SK-N-SH (cell line): Measurements from ENCODE around the gene LPO. TPM values are rescaled to one million over a fixed set of nuclear protein-coding genes. Genes with fewer than 3 reads are reported as not detected.

Source experiments
- CTCF ChIA-PET: fragments of 300-600, 350-600 bp; formaldehyde crosslinking; extraction: SDS; loops from one replicate; lab custom pipeline; 2021; lab: Yijun Ruan, JAX
- POLR2A ChIA-PET: fragments of 350-600 bp; sonication (Branson Sonifier 250); formaldehyde crosslinking; extraction: SDS; loops from one replicate; lab custom pipeline; 2020; ENCODE audit warnings: antibody characterized with exemption, inconsistent platforms; lab: Yijun Ruan, JAX
- DNase-seq: peaks from one replicate; pipeline ENCODE4 v3.0.0; 2012
- H2AFZ ChIP-seq: fragments of 200-600 bp; sonication (generic); 2 replicates; pipeline ENCODE4 v1.8.1; 2016; ENCODE audit warnings: antibody characterized with exemption, mild to moderate bottlenecking, low read depth
- H3F3A ChIP-seq: fragments of 200-600 bp; sonication (generic); replicated peaks from 2 replicates; pipeline ENCODE3; 2016; ENCODE audit warnings: antibody characterized with exemption, mild to moderate bottlenecking; ENCODE audit not compliant: insufficient read depth
- H3K27ac ChIP-seq, 2 experiments: fragments of 200-500 bp in 1 of 2; fragments of 200-600 bp in 1 of 2; sonication (Bioruptor generic) in 1 of 2; sonication (generic), shearing (Covaris generic) in 1 of 2; 2 replicates each; pipeline versions ENCODE4 v1.5.1 to v1.6.1; 2014 to 2016; ENCODE audit warnings: low read depth in 2 of 2, inconsistent platforms in 1 of 2, low read length in 1 of 2, mild to moderate bottlenecking in 1 of 2, mixed read lengths in 1 of 2
- H3K27me3 ChIP-seq: fragments of 200-600 bp; sonication (generic), shearing (Covaris generic); 2 replicates; pipeline ENCODE4 v1.6.1; 2016; ENCODE audit warnings: mixed run types; ENCODE audit not compliant: insufficient read depth
- H3K36me3 ChIP-seq, 2 experiments: fragments of 200-500 bp in 1 of 2; fragments of 200-600 bp in 1 of 2; sonication (Bioruptor generic) in 1 of 2; sonication (generic) in 1 of 2; replicated peaks in 1 of 2; 2 replicates each; pipeline versions ENCODE3 to v1.5.1; 2014 to 2016; ENCODE audit warnings: low read length in 1 of 2, mild to moderate bottlenecking in 1 of 2; ENCODE audit not compliant: insufficient read depth in 2 of 2, control insufficient read depth in 1 of 2
- H3K4me1 ChIP-seq, 2 experiments: fragments of 200-500 bp in 1 of 2; fragments of 200-600 bp in 1 of 2; sonication (Bioruptor generic) in 1 of 2; sonication (generic), shearing (Covaris generic) in 1 of 2; 2 replicates each; pipeline versions ENCODE4 v1.5.1 to v1.6.1; 2014 to 2016; ENCODE audit warnings: low read depth in 1 of 2, low read length in 1 of 2, mixed run types in 1 of 2; ENCODE audit not compliant: insufficient read depth in 2 of 2, control insufficient read depth in 1 of 2
- H3K4me2 ChIP-seq: fragments of 200-600 bp; sonication (generic), shearing (Covaris generic); 2 replicates; pipeline ENCODE4 v1.6.1; 2017; ENCODE audit warnings: mixed run types
- H3K4me3 ChIP-seq, 2 experiments: fragments of 200-500 bp in 1 of 2; fragments of 200-600 bp in 1 of 2; sonication (Bioruptor generic) in 1 of 2; sonication (generic), shearing (Covaris generic) in 1 of 2; 2 replicates each; pipeline versions ENCODE4 v1.5.1 to v1.8.1; 2014 to 2016; ENCODE audit warnings: low read depth in 2 of 2, inconsistent platforms in 1 of 2, low read length in 1 of 2, mild to moderate bottlenecking in 1 of 2, mixed read lengths in 1 of 2, moderate library complexity in 1 of 2
- H3K79me2 ChIP-seq: fragments of 200-600 bp; sonication (generic); 2 replicates; pipeline ENCODE4 v1.8.1; 2017; ENCODE audit warnings: mild to moderate bottlenecking; ENCODE audit not compliant: insufficient read depth
- H3K9ac ChIP-seq: fragments of 200-600 bp; sonication (generic); 2 replicates; pipeline ENCODE4 v1.6.1; 2017; ENCODE audit warnings: mixed run types
- H3K9me2 ChIP-seq: fragments of 200-600 bp; sonication (generic); 2 replicates; pipeline ENCODE4 v1.6.1; 2017; ENCODE audit warnings: mixed run types
- H3K9me3 ChIP-seq: fragments of 200-600 bp; sonication (generic); 2 replicates; pipeline ENCODE4 v1.6.1; 2017; ENCODE audit warnings: mixed run types, mild to moderate bottlenecking, moderate library complexity
- H4K20me1 ChIP-seq: fragments of 200-600 bp; sonication (generic); 2 replicates; pipeline ENCODE4 v1.6.1; 2017; ENCODE audit warnings: mild to moderate bottlenecking, mixed run types; ENCODE audit not compliant: insufficient read depth
- MXI1 ChIP-seq: IDR thresholded peaks from 2 replicates; pipeline ENCODE4 v1.6.1; 2012; ENCODE audit warnings: mild to moderate bottlenecking, low read depth, low read length, improper control_type of control experiment
- NFIC ChIP-seq: IDR thresholded peaks from 2 replicates; pipeline ENCODE4 v1.4.0; 2012; ENCODE audit warnings: borderline replicate concordance
- RFX5 ChIP-seq: IDR thresholded peaks from 2 replicates; pipeline ENCODE4 v1.6.1; 2012; ENCODE audit warnings: mild to moderate bottlenecking, improper control_type of control experiment, low read length
- SIN3A ChIP-seq: IDR thresholded peaks from 2 replicates; pipeline ENCODE4 v1.6.1; 2012; ENCODE audit warnings: low read depth, mild to moderate bottlenecking, low read length, moderate library complexity, borderline replicate concordance
- TCF12 ChIP-seq: IDR thresholded peaks from 2 replicates; pipeline ENCODE4 v1.4.0; 2012
- TEAD4 ChIP-seq: IDR thresholded peaks from 2 replicates; pipeline ENCODE4 v1.4.0; 2012; ENCODE audit warnings: mild to moderate bottlenecking, borderline replicate concordance; ENCODE audit not compliant: insufficient read depth
- WGBS: methylation state at CpG from one replicate; pipeline ENCODE4 v1.1.6; 2017; ENCODE audit warnings: low lambda C conversion rate; 5-methylcytosine and 5-hydroxymethylcytosine counted together
- polyA plus RNA-seq, 3 experiments: library from polyadenylated mRNA; depleted of rRNA; stranded (reverse); fragments of >200 nt; gene quantifications; 2 replicates each; pipeline ENCODE4 v1.2.3, GENCODE V29; 2012
- TF ChIP-seq, protein P1 (sequence below): IDR thresholded peaks from 2 replicates; pipeline ENCODE4 v1.4.0; 2012; ENCODE audit warnings: low read depth, borderline replicate concordance
- TF ChIP-seq, protein P2 (sequence below): fragments of 150-350 bp; IDR thresholded peaks from 2 replicates; pipeline ENCODE4 v1.6.1; 2016; ENCODE audit warnings: mild to moderate bottlenecking, low read depth, low read length
- TF ChIP-seq, protein P3 (sequence below): IDR thresholded peaks from 2 replicates; pipeline ENCODE4; 2012
- TF ChIP-seq, protein P4 (sequence below): fragments of 200-600 bp; sonication (generic); IDR thresholded peaks from 2 replicates; pipeline ENCODE4 v1.6.1; 2017; ENCODE audit warnings: antibody characterized with exemption, mild to moderate bottlenecking, moderate library complexity

The LPO gene
- polyA plus RNA-seq (2012; rRNA removed) = 0.02 TPM in 1 of 2 replicates, not detected in the other
- 0.05 TPM in 1 of 2 replicates, not detected in the other for polyA plus RNA-seq (2012; cell fraction: cytosol; rRNA removed)
- polyA plus RNA-seq (2012; cell fraction: nucleus; rRNA removed) = not detected in 2 replicates

DNA sequence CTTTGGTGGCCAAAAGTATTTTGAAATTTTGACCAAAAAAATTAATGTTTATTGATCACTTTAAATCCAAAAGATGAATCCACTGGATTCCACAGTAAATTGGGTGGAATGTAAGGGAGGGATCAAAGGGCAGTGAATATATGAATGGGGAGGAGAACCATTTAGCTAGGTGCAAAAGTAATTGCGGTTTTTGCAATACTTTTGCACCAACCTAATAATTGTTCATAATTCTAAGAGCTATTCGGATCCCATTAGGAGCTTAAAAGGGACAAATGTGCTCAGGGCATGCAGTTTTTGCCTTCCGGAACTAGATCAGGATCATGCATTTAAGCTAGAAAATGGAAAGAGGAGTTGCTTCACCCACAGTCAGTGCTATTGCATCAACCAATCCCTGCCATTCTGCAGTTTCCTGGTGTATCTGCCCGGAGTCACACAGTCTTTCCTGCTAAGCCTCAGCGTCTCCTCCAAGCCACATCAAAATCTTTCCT is at the start of gene LPO:
Gene LPO (plus strand): TSS at position 438 of the 488 bp plus-strand sequence. CDS start 4,396 bp downstream, outside the sequence.
- Histone ChIP-seq H3K4me1 (no peaks in the 10 kb centered on the region), H3F3A (no peaks in the 10 kb centered on the region), H3K4me2 (no peak within 1 kb of the TSS), H3K36me3 (no peaks in the 10 kb centered on the region), H2AFZ (no peak within 1 kb of the TSS), H3K9me2 (no peaks in the 10 kb centered on the region), H3K27ac (no peak within 1 kb of the TSS), H3K9me3 (no peaks in the 10 kb centered on the region), H3K4me3 (no peak within 1 kb of the TSS)
- POLR2A ChIA-PET = no interaction called here
- DNase-seq = no peak
- 17% methylated on average over 5 of the region's 5 CpGs for WGBS
- TF ChIP-seq MXI1 (no peak), TCF12 (no peak), SIN3A (no peak), NFIC (no peak), TEAD4 (no peak), RFX5 (no peak)
- TF ChIP-seq, protein P1, sequence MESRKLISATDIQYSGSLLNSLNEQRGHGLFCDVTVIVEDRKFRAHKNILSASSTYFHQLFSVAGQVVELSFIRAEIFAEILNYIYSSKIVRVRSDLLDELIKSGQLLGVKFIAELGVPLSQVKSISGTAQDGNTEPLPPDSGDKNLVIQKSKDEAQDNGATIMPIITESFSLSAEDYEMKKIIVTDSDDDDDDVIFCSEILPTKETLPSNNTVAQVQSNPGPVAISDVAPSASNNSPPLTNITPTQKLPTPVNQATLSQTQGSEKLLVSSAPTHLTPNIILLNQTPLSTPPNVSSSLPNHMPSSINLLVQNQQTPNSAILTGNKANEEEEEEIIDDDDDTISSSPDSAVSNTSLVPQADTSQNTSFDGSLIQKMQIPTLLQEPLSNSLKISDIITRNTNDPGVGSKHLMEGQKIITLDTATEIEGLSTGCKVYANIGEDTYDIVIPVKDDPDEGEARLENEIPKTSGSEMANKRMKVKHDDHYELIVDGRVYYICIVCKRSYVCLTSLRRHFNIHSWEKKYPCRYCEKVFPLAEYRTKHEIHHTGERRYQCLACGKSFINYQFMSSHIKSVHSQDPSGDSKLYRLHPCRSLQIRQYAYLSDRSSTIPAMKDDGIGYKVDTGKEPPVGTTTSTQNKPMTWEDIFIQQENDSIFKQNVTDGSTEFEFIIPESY = no peak
- TF ChIP-seq, protein P2, sequence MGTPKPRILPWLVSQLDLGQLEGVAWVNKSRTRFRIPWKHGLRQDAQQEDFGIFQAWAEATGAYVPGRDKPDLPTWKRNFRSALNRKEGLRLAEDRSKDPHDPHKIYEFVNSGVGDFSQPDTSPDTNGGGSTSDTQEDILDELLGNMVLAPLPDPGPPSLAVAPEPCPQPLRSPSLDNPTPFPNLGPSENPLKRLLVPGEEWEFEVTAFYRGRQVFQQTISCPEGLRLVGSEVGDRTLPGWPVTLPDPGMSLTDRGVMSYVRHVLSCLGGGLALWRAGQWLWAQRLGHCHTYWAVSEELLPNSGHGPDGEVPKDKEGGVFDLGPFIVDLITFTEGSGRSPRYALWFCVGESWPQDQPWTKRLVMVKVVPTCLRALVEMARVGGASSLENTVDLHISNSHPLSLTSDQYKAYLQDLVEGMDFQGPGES = no peak
- TF ChIP-seq, protein P3, sequence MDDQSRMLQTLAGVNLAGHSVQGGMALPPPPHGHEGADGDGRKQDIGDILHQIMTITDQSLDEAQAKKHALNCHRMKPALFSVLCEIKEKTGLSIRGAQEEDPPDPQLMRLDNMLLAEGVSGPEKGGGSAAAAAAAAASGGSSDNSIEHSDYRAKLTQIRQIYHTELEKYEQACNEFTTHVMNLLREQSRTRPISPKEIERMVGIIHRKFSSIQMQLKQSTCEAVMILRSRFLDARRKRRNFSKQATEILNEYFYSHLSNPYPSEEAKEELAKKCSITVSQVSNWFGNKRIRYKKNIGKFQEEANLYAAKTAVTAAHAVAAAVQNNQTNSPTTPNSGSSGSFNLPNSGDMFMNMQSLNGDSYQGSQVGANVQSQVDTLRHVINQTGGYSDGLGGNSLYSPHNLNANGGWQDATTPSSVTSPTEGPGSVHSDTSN = no peak
- TF ChIP-seq, protein P4, sequence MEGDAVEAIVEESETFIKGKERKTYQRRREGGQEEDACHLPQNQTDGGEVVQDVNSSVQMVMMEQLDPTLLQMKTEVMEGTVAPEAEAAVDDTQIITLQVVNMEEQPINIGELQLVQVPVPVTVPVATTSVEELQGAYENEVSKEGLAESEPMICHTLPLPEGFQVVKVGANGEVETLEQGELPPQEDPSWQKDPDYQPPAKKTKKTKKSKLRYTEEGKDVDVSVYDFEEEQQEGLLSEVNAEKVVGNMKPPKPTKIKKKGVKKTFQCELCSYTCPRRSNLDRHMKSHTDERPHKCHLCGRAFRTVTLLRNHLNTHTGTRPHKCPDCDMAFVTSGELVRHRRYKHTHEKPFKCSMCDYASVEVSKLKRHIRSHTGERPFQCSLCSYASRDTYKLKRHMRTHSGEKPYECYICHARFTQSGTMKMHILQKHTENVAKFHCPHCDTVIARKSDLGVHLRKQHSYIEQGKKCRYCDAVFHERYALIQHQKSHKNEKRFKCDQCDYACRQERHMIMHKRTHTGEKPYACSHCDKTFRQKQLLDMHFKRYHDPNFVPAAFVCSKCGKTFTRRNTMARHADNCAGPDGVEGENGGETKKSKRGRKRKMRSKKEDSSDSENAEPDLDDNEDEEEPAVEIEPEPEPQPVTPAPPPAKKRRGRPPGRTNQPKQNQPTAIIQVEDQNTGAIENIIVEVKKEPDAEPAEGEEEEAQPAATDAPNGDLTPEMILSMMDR = no peak
- TF ChIP-seq, all 33 proteins: peak for 0
- Histone ChIP-seq H3K9ac (no peak within 1 kb of the TSS), H4K20me1 (no peaks in the 10 kb centered on the region), H3K27me3 (peaks cover 83% of the 10 kb centered on the region), H3K79me2 (no peaks in the 10 kb centered on the region)
- CTCF ChIA-PET = interaction anchor here (0.7 to 5.9 kb wide), 8 partner anchors 9 to 179 kb away, joined by 3 to 73 read pairs (median 4); partner anchors contain the start of genes MKS1 and RNF43
